ENCODE results near the gene UGDH.
"Not testable (repeated sequence)": the region's sequence is repeated elsewhere in the genome, so short reads cannot be mapped to it uniquely, and the experiment has no call there.

The UGDH gene

GRCh38 chr4:39527296-39528060 is at the start of gene UGDH:
UGDH (minus strand) TSS chr4:39527439; CDS start chr4:39521512, 5,927 bp downstream.
- DNase-seq: peak; percentile 88

GRCh38 chr4:39574946-39575345 is 47.7 kb upstream of the UGDH start:
- DNase-seq: no peak

- DNase-seq: no peak
These were observed 44.3 kb upstream of the UGDH start for GRCh38 chr4:39571504-39571903.

- no peak for DNase-seq
These were observed 43.8 kb upstream of the UGDH start for GRCh38 chr4:39571054-39571453.

- DNase-seq: no peak
These were observed 42.0 kb upstream of the UGDH start for GRCh38 chr4:39569209-39569608.

- no peak for DNase-seq
These were observed 41.6 kb upstream of the UGDH start for GRCh38 chr4:39568805-39569204.

GRCh38 chr4:39565878-39566600 is 38.8 kb upstream of the UGDH start:
- DNase-seq: no peak

GRCh38 chr4:39563346-39563847 is 36.2 kb upstream of the UGDH start:
- no peak for DNase-seq

GRCh38 chr4:39562792-39563191 is 35.6 kb upstream of the UGDH start:
- DNase-seq: no peak

GRCh38 chr4:39559626-39560025 is 32.4 kb upstream of the UGDH start:
- no peak for DNase-seq

- no peak for DNase-seq
These were observed 28.2 kb upstream of the UGDH start for GRCh38 chr4:39555472-39555871.

- DNase-seq: no peak
These were observed 21.3 kb upstream of the UGDH start for GRCh38 chr4:39548425-39549067.

GRCh38 chr4:39544580-39545315 is 17.5 kb upstream of the UGDH start:
- DNase-seq: no peak

- not testable (repeated sequence) for DNase-seq
These were observed 16.8 kb upstream of the UGDH start for GRCh38 chr4:39544080-39544479.

- no peak for DNase-seq
These were observed 15.8 kb upstream of the UGDH start for GRCh38 chr4:39543034-39543433.

- no peak for DNase-seq
These were observed 15.4 kb upstream of the UGDH start for GRCh38 chr4:39542611-39543012.

- DNase-seq: no peak
These were observed 14.9 kb upstream of the UGDH start for GRCh38 chr4:39541987-39542610.

- no peak for DNase-seq
These were observed 11.9 kb upstream of the UGDH start for GRCh38 chr4:39539089-39539611.

GRCh38 chr4:39533541-39533940 is 6.3 kb upstream of the UGDH start:
- DNase-seq: no peak

- not testable (repeated sequence) for DNase-seq
These were observed 5.0 kb upstream of the UGDH start for GRCh38 chr4:39532237-39532636.

GRCh38 chr4:39530682-39531081 is 3.4 kb upstream of the UGDH start:
- no peak for DNase-seq

- no peak for DNase-seq
These were observed 2.3 kb upstream of the UGDH start for GRCh38 chr4:39529534-39529933.
